Spinal cord (tissue), 10 donors: ENCODE measurements around the gene XG. TPM values are rescaled to one million over a fixed set of nuclear protein-coding genes. Genes with fewer than 3 reads are reported as not detected.
"Not testable (repeated sequence)": the region's sequence is repeated elsewhere in the genome, so short reads cannot be mapped to it uniquely, and the experiment has no call there.

ENCODE experiments used
- DNase-seq, 6 donors: peaks; one replicate each; pipeline versions ENCODE4 v3.0.0 to v3.0.0-alpha.2; 2013 to 2015; ENCODE audit warnings: low spot score in 6 of 6, low read depth in 4 of 6
- H3K27ac ChIP-seq: one replicate; pipeline ENCODE4 v1.5.1; 2013; ENCODE audit warnings: low read depth, low read length, control low read depth
- H3K27me3 ChIP-seq: one replicate; pipeline ENCODE4 v1.6.1; 2013; ENCODE audit warnings: low read length; ENCODE audit not compliant: control insufficient read depth, insufficient read depth
- H3K36me3 ChIP-seq: one replicate; pipeline ENCODE4 v1.6.1; 2013; ENCODE audit warnings: low read length; ENCODE audit not compliant: control insufficient read depth, insufficient read depth
- H3K4me1 ChIP-seq: one replicate; pipeline ENCODE4 v1.6.1; 2013; ENCODE audit warnings: low read length; ENCODE audit not compliant: control insufficient read depth, insufficient read depth
- H3K4me3 ChIP-seq: one replicate; pipeline ENCODE4 v1.5.1; 2013; ENCODE audit warnings: low read depth, low read length, control low read depth
- H3K9me3 ChIP-seq: one replicate; pipeline ENCODE4 v1.6.1; 2013; ENCODE audit warnings: low read length; ENCODE audit not compliant: control insufficient read depth, insufficient read depth
- WGBS: methylation state at CpG from one replicate; pipeline ENCODE4 v1.1.5; 2013; ENCODE audit warnings: missing lambda C conversion rate; ENCODE audit not compliant: insufficient coverage; 5-methylcytosine and 5-hydroxymethylcytosine counted together
- polyA plus RNA-seq, 2 donors: library from polyadenylated mRNA; unstranded; fragments of 120-200 nt; gene quantifications; one replicate each; pipeline ENCODE4 v1.2.1, GENCODE V29; 2013; ENCODE audit not compliant: insufficient read length in 2 of 2
- total RNA-seq, 2 donors: library from RNA; depleted of rRNA in 1 of 2; stranded (reverse); fragments of 120-200 nt in 1 of 2; fragments of >200 nt in 1 of 2; gene quantifications; one replicate each; pipeline versions ENCODE4 v1.2.3 to v1.2.4, GENCODE V29; 2013 to 2014
- donor health status: healthy.

The XG gene
- total and polyA plus RNA-seq, 4 donors: 0.11 to 0.51 (median 0.30) TPM; not detected in 1

DNA sequence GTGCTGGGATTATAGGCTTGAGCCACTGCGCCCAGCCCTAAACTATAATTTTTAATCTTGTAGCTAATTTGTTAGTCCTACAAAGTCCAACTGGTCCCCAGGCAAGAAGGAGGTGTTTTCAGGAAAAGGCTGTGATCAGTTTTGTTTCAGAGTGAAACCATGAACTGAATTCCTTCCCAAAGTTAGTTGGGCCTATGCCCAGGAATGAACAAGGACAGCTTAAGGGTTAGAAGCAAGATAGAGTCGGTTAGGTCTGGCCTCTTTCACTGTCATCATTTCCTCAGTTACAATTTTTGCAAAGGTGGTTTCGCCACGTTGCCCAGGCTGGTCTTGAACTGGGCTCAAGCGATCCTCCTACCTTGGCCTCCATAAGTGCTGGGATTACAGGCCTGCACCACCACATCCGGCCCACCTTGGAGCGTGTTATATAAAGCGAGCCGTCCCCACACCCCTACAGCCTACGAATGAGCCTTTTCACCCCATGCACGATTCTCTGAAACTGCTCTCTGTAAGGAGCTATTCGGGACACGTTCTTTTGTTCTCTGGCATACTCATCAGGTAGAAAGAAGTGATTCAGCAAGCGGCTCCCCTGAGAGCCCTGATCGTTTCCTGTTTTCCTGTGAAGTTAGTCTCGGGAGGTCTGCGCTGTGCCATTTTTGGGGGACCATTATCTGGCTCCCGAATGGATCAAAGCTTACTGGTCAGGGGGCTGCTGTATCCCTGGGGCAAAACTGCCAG lies 52.4 kb downstream of the XG start:
- H3K4me3 ChIP-seq, H3K27ac ChIP-seq, H3K9me3 ChIP-seq, H3K4me1 ChIP-seq, H3K27me3 ChIP-seq, H3K36me3 ChIP-seq: not testable (repeated sequence)
- 53% methylated on average over 6 of the region's 18 CpGs for WGBS
- DNase-seq: peak in 1 of 6 donors; percentile 29

DNA sequence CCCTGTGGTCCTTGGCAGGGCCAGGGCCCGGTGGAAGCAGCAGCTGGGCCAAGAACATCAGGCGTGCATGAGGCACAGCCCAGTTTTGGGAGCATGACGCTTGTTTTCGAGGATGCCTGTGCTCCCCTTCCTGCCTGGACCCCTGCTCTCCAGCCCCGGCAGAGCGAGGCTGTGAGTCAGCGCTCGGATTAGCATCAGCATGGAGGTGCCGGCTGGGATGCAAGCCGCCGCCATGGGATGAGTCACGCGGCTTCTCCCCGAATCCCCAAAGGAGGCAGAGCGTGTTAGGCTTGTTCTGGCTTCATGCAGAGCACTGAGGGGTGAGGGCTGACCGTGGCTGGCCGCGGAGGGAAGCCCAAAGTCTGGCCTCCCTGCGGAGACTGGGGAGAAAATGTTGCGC lies 53.0 kb downstream of the XG start:
- H3K36me3 ChIP-seq: not testable (repeated sequence)

DNA sequence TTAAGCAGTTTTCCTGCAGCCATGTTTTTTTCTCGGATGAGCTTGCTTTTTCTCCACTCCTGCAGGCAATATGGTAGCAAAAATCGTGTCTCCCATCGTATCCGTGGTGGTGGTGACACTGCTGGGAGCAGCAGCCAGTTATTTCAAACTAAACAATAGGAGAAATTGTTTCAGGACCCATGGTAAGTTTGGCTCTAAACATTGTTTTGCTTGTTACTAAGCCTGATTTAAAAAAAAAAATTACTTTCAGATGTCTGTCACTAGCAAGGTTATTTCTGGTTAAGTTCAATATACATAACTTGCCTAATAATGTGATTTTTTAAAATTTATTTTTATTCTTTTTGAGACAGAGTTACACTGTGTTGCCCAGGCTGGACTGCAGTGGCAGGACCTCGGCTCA lies 59.4 kb downstream of the XG start:
- Histone ChIP-seq H3K4me3 (no peak overlapping the region), H3K36me3 (no peaks in the 10 kb centered on the region), H3K27me3 (no peaks in the 10 kb centered on the region), H3K4me1 (no peaks in the 10 kb centered on the region), H3K27ac (no peak overlapping the region), H3K9me3 (no peaks in the 10 kb centered on the region)
- DNase-seq: no peak
- WGBS: 100% methylated on average over 1 of the region's 5 CpGs

More for the DNA sequence above, 53.0 kb downstream of the XG start:
- not testable (repeated sequence) for H3K27ac ChIP-seq, DNase-seq, H3K4me1 ChIP-seq, H3K9me3 ChIP-seq, H3K4me3 ChIP-seq, H3K27me3 ChIP-seq
- WGBS: 62% methylated on average over 13 of the region's 20 CpGs

DNA sequence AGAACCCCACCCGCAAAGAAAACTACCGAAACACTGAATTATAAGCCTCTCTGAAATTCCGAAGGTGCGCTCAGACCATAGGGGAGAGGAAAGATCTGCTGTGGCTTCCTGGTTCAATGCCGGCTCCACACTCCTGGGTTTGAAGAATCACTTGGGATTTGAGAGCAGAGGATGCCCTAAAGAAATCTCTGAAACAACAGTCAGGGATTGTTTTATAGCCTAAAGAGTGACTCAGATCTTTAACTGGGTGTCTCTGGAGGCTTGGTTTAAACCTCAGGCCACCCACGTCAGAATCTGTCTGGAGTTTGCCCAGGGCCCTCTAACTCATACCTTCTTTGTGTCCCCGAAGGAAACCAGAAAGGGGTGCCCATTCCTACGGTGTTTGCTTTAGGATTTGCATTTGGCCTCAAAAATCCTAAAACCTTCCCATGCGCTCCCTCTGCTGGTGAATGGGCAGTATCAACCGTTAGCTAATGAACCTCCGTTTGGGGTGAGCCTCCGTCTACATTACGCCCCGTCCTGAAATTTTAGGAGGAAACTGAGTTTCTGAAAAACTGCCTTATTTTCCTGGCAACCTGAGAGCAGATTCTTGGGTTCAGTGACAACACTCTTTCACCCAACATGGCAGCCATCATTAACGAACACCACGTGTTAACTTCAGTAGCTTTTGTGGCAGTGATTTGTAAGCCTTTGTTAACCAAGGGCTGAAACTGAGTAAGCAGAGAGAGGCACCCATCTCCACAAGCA lies 60.5 kb downstream of the XG start:
- H3K9me3 ChIP-seq, H3K36me3 ChIP-seq, H3K4me3 ChIP-seq, H3K27me3 ChIP-seq, H3K4me1 ChIP-seq, H3K27ac ChIP-seq: not testable (repeated sequence)
- peak in 2 of 6 donors; percentile 75 to 79 for DNase-seq
- 30% methylated on average over 8 of the region's 16 CpGs for WGBS

DNA sequence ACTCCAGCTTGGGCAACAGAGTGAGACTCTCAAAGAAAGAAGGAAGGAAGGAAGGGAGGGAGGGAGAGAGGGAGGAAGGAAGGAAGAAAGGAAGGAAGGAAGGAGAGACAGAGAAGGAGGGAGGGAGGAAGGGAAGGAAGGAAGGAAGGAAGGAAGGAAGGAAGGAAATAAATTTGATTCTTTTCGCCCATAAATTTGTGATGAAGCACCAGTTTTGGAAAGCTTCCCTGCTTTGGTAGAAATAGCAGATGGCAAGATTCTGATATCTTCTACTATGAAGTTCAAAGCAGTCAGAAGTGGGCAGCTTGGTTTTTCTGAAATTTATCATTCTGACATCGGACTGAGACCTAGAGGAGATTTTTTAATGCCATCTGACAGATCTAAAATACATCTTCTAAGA lies 65.2 kb downstream of the XG start:
- DNase-seq: no peak

DNA sequence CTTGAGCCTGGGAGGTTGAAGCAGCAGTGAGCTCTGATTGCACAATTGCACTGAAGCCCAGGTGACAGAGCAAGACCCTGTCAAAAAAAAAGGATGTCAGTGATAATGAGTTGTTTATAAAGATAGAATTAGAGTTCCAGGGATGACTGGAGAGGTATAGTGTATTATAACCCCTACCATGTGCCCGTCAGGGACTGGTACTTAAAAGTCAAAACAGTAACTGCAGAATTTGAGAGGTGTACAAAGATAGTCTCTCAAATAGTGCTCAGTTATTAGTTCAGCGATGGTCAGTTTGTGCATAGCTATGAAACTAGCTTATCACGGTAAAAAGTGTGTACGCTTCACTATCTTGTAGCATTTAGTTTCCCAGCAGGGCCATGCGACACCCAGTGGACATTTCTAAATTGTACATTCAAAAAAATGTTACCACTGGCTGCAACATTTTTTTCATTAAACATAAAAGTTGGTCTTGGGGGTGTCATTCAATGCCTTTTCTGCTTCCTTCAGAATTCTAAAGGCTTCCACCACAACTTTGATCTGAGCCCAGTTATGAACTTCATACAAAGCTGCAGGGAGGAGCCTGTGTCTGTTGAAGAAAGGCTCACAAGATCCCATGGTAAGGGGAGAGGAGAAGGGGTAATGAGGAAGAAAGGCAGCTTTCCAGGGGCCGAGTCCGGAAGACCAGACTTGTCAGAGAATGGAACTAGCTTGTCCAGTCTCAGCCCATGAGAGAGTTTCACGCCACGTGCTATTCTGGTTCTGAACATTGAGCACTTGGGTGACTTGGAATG lies 67.7 kb downstream of the XG start:
- WGBS: 86% methylated on average over 3 of the region's 9 CpGs
- Histone ChIP-seq H3K27ac (no peak overlapping the region), H3K36me3 (no peaks in the 10 kb centered on the region), H3K4me3 (no peak overlapping the region), H3K9me3 (no peaks in the 10 kb centered on the region), H3K4me1 (peaks cover 7% of the 10 kb centered on the region), H3K27me3 (no peaks in the 10 kb centered on the region)
- no peak for DNase-seq

More for the DNA sequence above, 65.2 kb downstream of the XG start:
- no peak overlapping the region for H3K4me3 ChIP-seq
- H3K27ac ChIP-seq: no peak overlapping the region
- WGBS: 100% methylated on average over 1 of the region's 2 CpGs
- no peaks in the 10 kb centered on the region for H3K27me3 ChIP-seq
- no peaks in the 10 kb centered on the region for H3K36me3 ChIP-seq
- H3K9me3 ChIP-seq: no peaks in the 10 kb centered on the region
- H3K4me1 ChIP-seq: no peaks in the 10 kb centered on the region

DNA sequence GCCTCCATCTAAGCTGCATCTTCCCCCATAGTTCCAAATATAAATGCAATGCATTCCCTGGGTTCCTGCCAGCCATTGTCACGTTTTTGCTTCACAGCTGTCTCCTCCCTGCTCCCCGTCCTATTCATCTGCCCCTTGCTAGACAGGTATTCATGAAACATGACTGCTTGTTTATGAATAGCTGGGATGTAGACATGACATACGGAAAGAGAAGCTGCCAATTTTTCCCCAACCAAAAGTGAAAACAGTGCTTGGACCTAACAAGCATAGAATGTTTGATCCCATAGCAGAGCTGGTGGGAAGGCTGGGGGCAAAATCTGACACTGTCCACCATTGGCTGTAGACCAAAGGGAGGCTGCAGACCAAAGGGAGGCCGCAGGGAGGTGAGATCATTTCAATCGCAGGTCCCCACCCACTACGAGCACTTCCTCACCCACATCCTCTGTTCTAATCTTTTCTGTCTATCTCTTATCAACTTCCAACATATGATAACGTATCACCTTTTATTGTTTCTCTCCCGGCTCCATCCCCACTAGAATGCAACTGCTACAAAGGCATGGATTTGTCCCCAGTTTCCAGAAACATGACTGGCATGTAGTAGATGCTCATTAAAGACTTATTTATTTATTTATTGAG lies 68.4 kb downstream of the XG start:
- no peak for DNase-seq
- H3K36me3 ChIP-seq: no peaks in the 10 kb centered on the region
- no peaks in the 10 kb centered on the region for H3K27me3 ChIP-seq
- H3K4me1 ChIP-seq: peaks cover 9% of the 10 kb centered on the region
- 100% methylated on average over 2 of the region's 8 CpGs for WGBS
- no peak overlapping the region for H3K27ac ChIP-seq
- no peaks in the 10 kb centered on the region for H3K9me3 ChIP-seq
- no peak overlapping the region for H3K4me3 ChIP-seq

DNA sequence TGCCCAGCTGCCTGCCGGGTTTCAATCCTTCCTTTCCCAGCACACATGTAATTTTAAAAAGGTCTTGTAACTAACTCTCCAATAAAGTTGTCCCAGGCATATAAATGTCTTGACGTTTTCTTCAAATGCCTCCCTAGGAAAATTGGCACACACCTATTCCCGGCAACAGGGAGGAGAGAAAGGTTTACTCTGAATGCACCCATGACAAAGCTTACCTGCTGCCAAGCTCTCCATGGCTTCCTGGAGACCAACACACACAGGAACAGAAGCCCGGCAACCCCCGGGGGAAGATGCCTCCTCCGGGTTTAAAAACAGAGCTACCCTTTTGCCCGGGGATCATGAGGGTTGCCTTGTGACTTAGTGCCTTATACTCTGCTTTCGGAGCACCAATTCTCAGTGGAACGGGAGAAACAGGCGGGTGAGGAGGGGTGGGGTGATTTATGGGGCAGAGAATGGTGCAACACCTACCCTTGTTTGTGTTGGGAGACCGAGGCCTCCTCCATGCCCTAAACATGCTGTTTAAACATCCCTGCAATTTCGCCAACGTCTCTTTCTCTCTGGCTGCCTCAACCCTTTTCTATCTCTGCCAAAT lies 72.1 kb downstream of the XG start:
- Histone ChIP-seq H3K27ac (no peak overlapping the region), H3K9me3 (no peaks in the 10 kb centered on the region), H3K4me3 (no peak overlapping the region), H3K27me3 (peaks cover 3% of the 10 kb centered on the region), H3K36me3 (no peaks in the 10 kb centered on the region), H3K4me1 (peaks cover 13% of the 10 kb centered on the region)
- no peak for DNase-seq
- WGBS: 21% methylated on average over 8 of the region's 13 CpGs

DNA sequence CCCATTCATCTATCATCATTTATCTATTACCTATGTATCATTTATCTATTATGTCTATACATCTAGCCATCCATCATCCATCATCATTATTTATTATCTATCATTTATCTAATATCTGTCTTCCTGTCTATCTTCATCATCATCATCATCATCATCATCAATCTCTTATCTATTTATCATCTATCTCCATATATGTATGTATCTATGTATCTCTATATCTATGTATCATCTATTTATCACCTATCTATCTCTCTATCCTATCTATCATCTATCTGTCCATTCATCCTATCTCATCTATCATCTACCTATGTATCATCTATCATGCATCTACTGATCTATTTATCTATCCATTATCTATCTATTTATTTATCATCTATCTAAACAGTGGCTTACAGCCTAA lies 73.0 kb downstream of the XG start:
- no peak overlapping the region for H3K27ac ChIP-seq
- DNase-seq: no peak
- H3K27me3 ChIP-seq: peaks cover 9% of the 10 kb centered on the region
- H3K4me3 ChIP-seq: no peak overlapping the region
- no peaks in the 10 kb centered on the region for H3K9me3 ChIP-seq
- no peaks in the 10 kb centered on the region for H3K36me3 ChIP-seq
- peaks cover 19% of the 10 kb centered on the region for H3K4me1 ChIP-seq
